NT2/D1 (cell line): ENCODE results near the gene SLC1A1.

Experiments
- YY1 ChIP-seq: IDR thresholded peaks from 2 replicates; pipeline ENCODE4 v1.6.1; 2011; ENCODE audit not compliant: insufficient read length, insufficient read depth
- ZNF274 ChIP-seq: IDR thresholded peaks from 2 replicates; pipeline ENCODE4 v1.6.1; 2011; ENCODE audit warnings: mild to moderate bottlenecking, low read depth, low read length

DNA sequence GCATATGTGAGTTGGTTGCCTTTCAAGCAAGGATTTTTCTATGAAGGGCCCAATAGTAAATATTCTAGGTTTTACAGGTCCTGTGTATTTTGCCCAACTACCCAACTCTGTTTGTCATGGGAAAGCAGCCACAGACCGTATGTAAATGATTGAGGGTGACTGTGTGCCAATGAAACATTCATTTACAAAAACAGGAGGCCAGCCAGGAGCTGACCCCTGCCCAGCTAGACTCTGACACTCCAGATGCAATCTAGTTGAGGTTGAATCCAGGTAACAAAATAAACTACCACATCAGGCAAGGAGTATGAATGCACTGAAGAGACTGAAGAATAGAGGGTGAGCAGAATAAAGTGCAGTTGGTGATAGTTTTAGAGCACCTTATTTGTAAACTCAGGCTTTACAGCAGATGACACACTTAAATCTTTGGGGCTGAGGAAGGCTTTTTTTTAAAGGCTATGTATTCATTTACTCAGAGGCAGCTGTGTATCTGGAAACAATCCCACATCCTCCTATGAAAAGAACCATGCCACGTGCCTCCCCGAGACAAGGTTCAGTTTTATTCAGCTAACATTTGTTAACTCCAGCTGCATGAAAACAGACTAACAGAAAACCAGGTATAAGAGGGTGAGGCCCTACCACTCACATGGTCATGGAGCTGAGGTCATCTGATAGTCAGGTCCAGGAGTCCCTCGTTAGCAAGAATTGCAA lies 60.7 kb downstream of the SLC1A1 start:
- TF ChIP-seq ZNF274 (no peak), YY1 (no peak)
